ENCODE measurements around the gene HOXB2.

The HOXB2 gene

GRCh38 chr17:48579471-48579759 lies 34.5 kb upstream of the HOXB2 start:
- no peak for DNase-seq
- Histone ChIP-seq H3K4me1 (ENCODE audit: control insufficient read depth, insufficient read depth, low read length, poor library complexity, severe bottlenecking) (peaks cover 21% of the 10 kb centered on the region), H3K4me3 (ENCODE audit: insufficient read depth, low read depth, low read length, poor library complexity, severe bottlenecking) (peak overlapping the region; percentile 81), H3K27ac (ENCODE audit: insufficient read depth, low read length, poor library complexity, severe bottlenecking) (no peak overlapping the region), H3K9me3 (ENCODE audit: control insufficient read depth, low read length) (no peaks in the 10 kb centered on the region), H3K27me3 (replicated peaks; ENCODE audit: control insufficient read depth, insufficient read depth, low read length, poor library complexity, severe bottlenecking) (peaks cover 24% of the 10 kb centered on the region), H3K36me3 (ENCODE audit: control insufficient read depth, insufficient read depth, low read length) (no peaks in the 10 kb centered on the region)

- H3K9me3 ChIP-seq (ENCODE audit: control insufficient read depth, low read length): no peaks in the 10 kb centered on the region
- H3K36me3 ChIP-seq (ENCODE audit: control insufficient read depth, insufficient read depth, low read length): no peaks in the 10 kb centered on the region
- peaks cover 21% of the 10 kb centered on the region for H3K4me1 ChIP-seq (ENCODE audit: control insufficient read depth, insufficient read depth, low read length, poor library complexity, severe bottlenecking)
- H3K27ac ChIP-seq (ENCODE audit: insufficient read depth, low read length, poor library complexity, severe bottlenecking): peak overlapping the region; percentile 63
- DNase-seq: no peak
- H3K4me3 ChIP-seq (ENCODE audit: insufficient read depth, low read depth, low read length, poor library complexity, severe bottlenecking): peak overlapping the region; percentile 81
- peaks cover 24% of the 10 kb centered on the region for H3K27me3 ChIP-seq (replicated peaks; ENCODE audit: control insufficient read depth, insufficient read depth, low read length, poor library complexity, severe bottlenecking)
Observed at GRCh38 chr17:48578616-48579470, 33.9 kb upstream of the HOXB2 start.

GRCh38 chr17:48577946-48578615 lies 33.2 kb upstream of the HOXB2 start, which contains the start of gene HOXB4:
HOXB4 (minus strand) TSS chr17:48578350; CDS start chr17:48578319, 31 bp downstream.
- Histone ChIP-seq H3K27ac (ENCODE audit: insufficient read depth, low read length, poor library complexity, severe bottlenecking) (peak within 1 kb of the TSS; percentile 63), H3K9me3 (ENCODE audit: control insufficient read depth, low read length) (no peaks in the 10 kb centered on the region), H3K36me3 (ENCODE audit: control insufficient read depth, insufficient read depth, low read length) (no peaks in the 10 kb centered on the region), H3K4me3 (ENCODE audit: insufficient read depth, low read depth, low read length, poor library complexity, severe bottlenecking) (peak within 1 kb of the TSS; percentile 81), H3K27me3 (replicated peaks; ENCODE audit: control insufficient read depth, insufficient read depth, low read length, poor library complexity, severe bottlenecking) (peaks cover 24% of the 10 kb centered on the region), H3K4me1 (ENCODE audit: control insufficient read depth, insufficient read depth, low read length, poor library complexity, severe bottlenecking) (peaks cover 21% of the 10 kb centered on the region)
- peak; percentile 48 to 73 (median 64) for DNase-seq

- H3K36me3 ChIP-seq (ENCODE audit: control insufficient read depth, insufficient read depth, low read length): no peaks in the 10 kb centered on the region
- H3K9me3 ChIP-seq (ENCODE audit: control insufficient read depth, low read length): no peaks in the 10 kb centered on the region
- H3K27me3 ChIP-seq (replicated peaks; ENCODE audit: control insufficient read depth, insufficient read depth, low read length, poor library complexity, severe bottlenecking): peaks cover 24% of the 10 kb centered on the region
- no peak for DNase-seq
- H3K4me1 ChIP-seq (ENCODE audit: control insufficient read depth, insufficient read depth, low read length, poor library complexity, severe bottlenecking): peaks cover 21% of the 10 kb centered on the region
- H3K27ac ChIP-seq (ENCODE audit: insufficient read depth, low read length, poor library complexity, severe bottlenecking): no peak overlapping the region
- peak overlapping the region; percentile 81 for H3K4me3 ChIP-seq (ENCODE audit: insufficient read depth, low read depth, low read length, poor library complexity, severe bottlenecking)
Observed at GRCh38 chr17:48577330-48577945, 32.5 kb upstream of the HOXB2 start.

- DNase-seq: no peak
- no peaks in the 10 kb centered on the region for H3K9me3 ChIP-seq (ENCODE audit: control insufficient read depth, low read length)
- H3K4me1 ChIP-seq (ENCODE audit: control insufficient read depth, insufficient read depth, low read length, poor library complexity, severe bottlenecking): peaks cover 21% of the 10 kb centered on the region
- H3K36me3 ChIP-seq (ENCODE audit: control insufficient read depth, insufficient read depth, low read length): no peaks in the 10 kb centered on the region
- peak overlapping the region; percentile 81 for H3K4me3 ChIP-seq (ENCODE audit: insufficient read depth, low read depth, low read length, poor library complexity, severe bottlenecking)
- no peak overlapping the region for H3K27ac ChIP-seq (ENCODE audit: insufficient read depth, low read length, poor library complexity, severe bottlenecking)
- H3K27me3 ChIP-seq (replicated peaks; ENCODE audit: control insufficient read depth, insufficient read depth, low read length, poor library complexity, severe bottlenecking): peaks cover 17% of the 10 kb centered on the region
Observed at GRCh38 chr17:48576479-48577309, 31.8 kb upstream of the HOXB2 start.

- no peak for DNase-seq
- Histone ChIP-seq H3K9me3 (ENCODE audit: control insufficient read depth, low read length) (no peaks in the 10 kb centered on the region), H3K4me3 (ENCODE audit: insufficient read depth, low read depth, low read length, poor library complexity, severe bottlenecking) (no peak overlapping the region), H3K4me1 (ENCODE audit: control insufficient read depth, insufficient read depth, low read length, poor library complexity, severe bottlenecking) (peaks cover 21% of the 10 kb centered on the region), H3K27ac (ENCODE audit: insufficient read depth, low read length, poor library complexity, severe bottlenecking) (no peak overlapping the region), H3K36me3 (ENCODE audit: control insufficient read depth, insufficient read depth, low read length) (no peaks in the 10 kb centered on the region), H3K27me3 (replicated peaks; ENCODE audit: control insufficient read depth, insufficient read depth, low read length, poor library complexity, severe bottlenecking) (peaks cover 9% of the 10 kb centered on the region)
Observed at GRCh38 chr17:48575673-48576478, 31.0 kb upstream of the HOXB2 start.

- Histone ChIP-seq H3K9me3 (ENCODE audit: control insufficient read depth, low read length) (no peaks in the 10 kb centered on the region), H3K27me3 (replicated peaks; ENCODE audit: control insufficient read depth, insufficient read depth, low read length, poor library complexity, severe bottlenecking) (peaks cover 3% of the 10 kb centered on the region), H3K36me3 (ENCODE audit: control insufficient read depth, insufficient read depth, low read length) (no peaks in the 10 kb centered on the region), H3K4me1 (ENCODE audit: control insufficient read depth, insufficient read depth, low read length, poor library complexity, severe bottlenecking) (peaks cover 21% of the 10 kb centered on the region), H3K27ac (ENCODE audit: insufficient read depth, low read length, poor library complexity, severe bottlenecking) (no peak overlapping the region), H3K4me3 (ENCODE audit: insufficient read depth, low read depth, low read length, poor library complexity, severe bottlenecking) (no peak overlapping the region)
- DNase-seq: no peak
Observed at GRCh38 chr17:48575066-48575582, 30.2 kb upstream of the HOXB2 start.

GRCh38 chr17:48574505-48575065 lies 29.7 kb upstream of the HOXB2 start:
- Histone ChIP-seq H3K36me3 (ENCODE audit: control insufficient read depth, insufficient read depth, low read length) (no peaks in the 10 kb centered on the region), H3K4me3 (ENCODE audit: insufficient read depth, low read depth, low read length, poor library complexity, severe bottlenecking) (no peak overlapping the region), H3K27me3 (replicated peaks; ENCODE audit: control insufficient read depth, insufficient read depth, low read length, poor library complexity, severe bottlenecking) (no peaks in the 10 kb centered on the region), H3K9me3 (ENCODE audit: control insufficient read depth, low read length) (no peaks in the 10 kb centered on the region), H3K27ac (ENCODE audit: insufficient read depth, low read length, poor library complexity, severe bottlenecking) (no peak overlapping the region), H3K4me1 (ENCODE audit: control insufficient read depth, insufficient read depth, low read length, poor library complexity, severe bottlenecking) (peaks cover 21% of the 10 kb centered on the region)
- no peak for DNase-seq

Measured in effector memory CD4-positive, alpha-beta T cell (primary cell).